Colon (tissue), 2 donors: ENCODE results near the gene ATXN10.

Experiments
- FAIRE-seq: peaks from 2 replicates; lab custom pipeline; 2012; peaks lifted over from hg19 to GRCh38; lab: Jason Lieb, UNC
- donor health status: control.
- donor health status: control.

Gene ATXN10

GRCh38 chr22:45826520-45826919, 154.9 kb downstream of the ATXN10 start:
- FAIRE-seq = no peak

GRCh38 chr22:45828841-45829240, 157.2 kb downstream of the ATXN10 start:
- no peak for FAIRE-seq

DNA sequence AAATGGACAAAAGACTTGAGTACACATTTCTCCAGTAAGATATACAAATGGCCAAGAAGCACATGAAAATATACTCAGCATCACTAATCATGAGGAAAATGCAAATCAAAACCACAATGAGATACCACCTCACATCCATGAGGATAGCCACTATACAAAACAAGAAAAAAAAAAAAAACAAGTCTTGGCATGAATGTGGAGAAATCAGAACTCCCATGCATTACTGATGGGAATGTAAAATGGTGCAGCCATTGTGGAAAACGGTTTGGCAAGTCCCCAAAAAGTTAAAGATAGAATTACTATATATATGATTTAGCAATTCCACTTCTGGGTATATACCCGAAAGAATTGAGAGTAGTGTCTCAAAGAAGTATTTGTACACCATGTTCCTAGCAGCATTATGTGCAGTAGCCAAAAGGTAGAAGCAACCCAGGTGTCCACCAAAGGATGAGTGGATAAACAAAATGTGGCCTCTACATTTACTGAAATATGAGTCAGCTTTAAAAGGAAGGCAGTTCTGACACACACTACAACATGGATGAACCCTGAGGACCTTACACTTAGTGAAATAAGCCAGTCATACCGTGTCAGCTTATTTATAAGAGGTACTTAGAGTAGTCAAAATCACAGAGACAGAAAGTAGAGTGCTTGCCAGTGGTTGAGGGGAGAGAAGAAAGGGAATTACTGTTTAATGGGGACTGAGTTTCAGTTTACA, 159.1 kb downstream of the ATXN10 start:
- FAIRE-seq = no peak

- no peak for FAIRE-seq
Observed at GRCh38 chr22:45831394-45831793, 159.8 kb downstream of the ATXN10 start.

- no peak for FAIRE-seq
Observed at GRCh38 chr22:45832180-45832579, 160.5 kb downstream of the ATXN10 start.

GRCh38 chr22:45832959-45833580, 161.4 kb downstream of the ATXN10 start:
- FAIRE-seq = no peak

DNA sequence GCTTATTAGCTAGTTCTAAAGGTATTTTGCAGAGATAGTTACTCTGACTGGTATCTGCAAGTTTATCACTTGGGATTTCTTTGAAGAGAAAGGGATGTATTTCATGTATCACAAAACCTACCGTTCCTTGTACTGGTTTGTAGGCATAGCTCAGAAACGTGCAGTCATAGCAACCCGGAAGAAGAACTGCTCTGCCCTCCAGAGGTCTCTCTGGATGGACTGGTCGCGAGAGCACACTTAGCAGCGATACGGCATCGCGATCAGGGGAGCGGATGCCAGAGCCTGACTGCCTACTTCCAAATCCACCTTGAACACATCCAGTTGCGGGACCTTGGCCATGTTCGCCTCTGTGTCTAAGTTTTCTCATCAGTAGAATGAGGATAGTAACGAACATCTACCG, 162.0 kb downstream of the ATXN10 start:
- no peak for FAIRE-seq

- no peak for FAIRE-seq
Observed at GRCh38 chr22:45834241-45834640, 162.6 kb downstream of the ATXN10 start.

- no peak for FAIRE-seq
Observed at GRCh38 chr22:45834795-45835194, 163.2 kb downstream of the ATXN10 start.

DNA sequence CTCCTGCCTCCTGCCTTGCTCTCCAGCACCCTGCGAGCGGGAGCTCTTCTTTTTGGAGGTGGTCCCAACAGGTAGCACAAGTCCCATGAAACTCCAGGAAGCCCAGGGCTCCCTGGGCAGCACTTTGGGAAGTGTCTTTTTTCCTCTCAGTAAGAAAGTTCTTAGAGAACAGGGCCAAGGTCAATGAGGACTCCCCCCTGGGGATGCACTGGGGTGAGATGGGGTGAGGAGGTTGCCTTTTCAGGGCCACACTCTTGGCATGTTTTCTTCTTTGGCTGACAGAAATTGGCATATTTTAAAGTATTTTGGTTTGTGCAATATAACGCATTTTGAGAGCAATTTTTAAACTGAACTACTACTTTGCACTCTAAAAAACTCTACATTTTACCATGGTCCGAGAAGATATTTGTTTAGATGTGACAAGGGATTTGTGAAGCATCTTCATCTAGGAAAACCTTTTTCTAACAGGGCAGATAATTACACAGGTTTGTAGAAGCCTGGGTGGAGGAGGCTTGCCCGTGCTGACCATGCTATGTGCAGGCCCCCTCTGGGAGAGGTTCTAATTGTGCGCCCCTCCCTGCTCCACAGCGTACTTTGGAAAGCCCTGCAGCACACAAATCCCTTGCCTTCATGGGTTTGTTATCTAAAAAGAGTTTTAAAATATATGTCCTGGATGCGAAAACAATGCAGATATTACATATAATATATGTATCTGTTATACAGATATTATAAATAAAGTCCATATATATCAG, 165.0 kb downstream of the ATXN10 start:
- FAIRE-seq = no peak

GRCh38 chr22:45837508-45837907, 165.9 kb downstream of the ATXN10 start:
- FAIRE-seq = no peak

DNA sequence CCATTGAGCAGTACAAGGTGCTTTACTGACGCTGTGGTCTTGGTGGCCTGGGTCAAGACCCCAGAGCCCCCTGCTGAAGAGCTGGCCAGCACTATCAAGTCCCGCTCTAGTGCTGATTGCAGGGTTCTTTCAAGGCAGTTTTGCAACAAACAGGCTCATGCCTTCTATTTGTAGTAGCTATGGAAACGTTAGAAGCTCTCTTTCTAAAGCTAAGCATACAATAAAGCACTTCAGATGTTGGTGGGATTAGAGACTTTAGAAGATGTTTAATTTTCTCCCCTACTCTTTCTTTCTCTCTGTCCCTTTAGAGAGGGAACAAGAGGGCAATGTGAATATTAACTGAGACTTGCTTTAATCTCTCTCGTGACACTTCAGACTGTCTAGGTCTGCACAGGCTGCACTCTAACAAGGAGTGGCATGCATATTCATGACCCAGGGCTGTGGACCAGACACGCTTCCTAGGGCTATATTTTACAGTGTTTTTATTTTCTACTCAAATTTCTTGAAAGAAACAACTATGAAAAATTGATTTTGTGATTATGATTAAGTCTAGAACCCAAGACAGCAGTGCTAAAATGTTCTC, 166.8 kb downstream of the ATXN10 start:
- no peak for FAIRE-seq

GRCh38 chr22:45840483-45840882, 168.8 kb downstream of the ATXN10 start:
- FAIRE-seq = no peak

- no peak for FAIRE-seq
Observed at GRCh38 chr22:45842291-45842991, 170.8 kb downstream of the ATXN10 start.

- no peak for FAIRE-seq
Observed at GRCh38 chr22:45843031-45843430, 171.4 kb downstream of the ATXN10 start.

- FAIRE-seq = no peak
Observed at GRCh38 chr22:45843986-45844385, 172.4 kb downstream of the ATXN10 start.

- no peak for FAIRE-seq
Observed at GRCh38 chr22:45845076-45845487, 173.4 kb downstream of the ATXN10 start.

DNA sequence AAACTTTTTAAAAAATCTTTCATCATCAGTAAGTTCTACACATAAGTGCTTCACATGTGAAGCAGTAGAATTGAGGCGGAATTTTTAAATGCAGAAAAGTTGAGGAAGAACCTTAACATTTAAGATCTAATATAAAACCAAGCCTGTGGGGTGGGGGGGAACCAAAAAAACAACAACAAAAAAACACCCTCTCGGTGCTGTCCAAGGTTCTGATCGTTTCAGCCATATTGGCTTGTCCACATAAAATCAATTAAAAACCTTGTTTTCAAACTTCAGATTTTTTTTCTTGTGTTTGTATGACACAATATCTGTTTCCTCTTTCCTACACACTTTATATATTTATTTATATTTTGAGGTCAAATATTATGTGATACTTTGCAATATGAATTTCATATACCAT, 175.3 kb downstream of the ATXN10 start:
- FAIRE-seq = no peak

GRCh38 chr22:45848904-45849303, 177.3 kb downstream of the ATXN10 start:
- no peak for FAIRE-seq

DNA sequence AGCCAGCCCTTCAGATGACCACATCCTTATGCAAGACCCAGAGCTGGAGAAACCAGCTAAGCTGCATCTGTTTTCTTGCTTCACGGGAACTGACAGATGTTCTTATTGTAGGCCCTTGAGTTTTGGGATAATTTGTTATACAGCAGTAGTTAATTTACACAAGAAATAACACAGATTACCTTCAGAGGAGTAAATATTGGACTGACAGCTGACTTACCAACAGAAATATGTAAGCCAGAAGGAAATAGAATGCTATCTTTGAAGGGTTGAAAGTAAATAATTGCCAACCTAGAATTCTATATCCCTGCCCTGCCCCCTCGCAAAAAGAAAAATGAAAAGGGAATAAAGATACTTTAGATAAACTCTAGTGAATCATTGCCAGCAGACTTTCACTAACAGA, 181.2 kb downstream of the ATXN10 start:
- no peak for FAIRE-seq

GRCh38 chr22:45855961-45856360, 184.3 kb downstream of the ATXN10 start:
- FAIRE-seq = no peak

- no peak for FAIRE-seq
Observed at GRCh38 chr22:45857519-45857918, 185.9 kb downstream of the ATXN10 start.
